ENCODE results near the gene SLC47A2.
"Not testable (repeated sequence)": the region's sequence is repeated elsewhere in the genome, so short reads cannot be mapped to it uniquely, and the experiment has no call there.

SLC47A2 gene

DNA sequence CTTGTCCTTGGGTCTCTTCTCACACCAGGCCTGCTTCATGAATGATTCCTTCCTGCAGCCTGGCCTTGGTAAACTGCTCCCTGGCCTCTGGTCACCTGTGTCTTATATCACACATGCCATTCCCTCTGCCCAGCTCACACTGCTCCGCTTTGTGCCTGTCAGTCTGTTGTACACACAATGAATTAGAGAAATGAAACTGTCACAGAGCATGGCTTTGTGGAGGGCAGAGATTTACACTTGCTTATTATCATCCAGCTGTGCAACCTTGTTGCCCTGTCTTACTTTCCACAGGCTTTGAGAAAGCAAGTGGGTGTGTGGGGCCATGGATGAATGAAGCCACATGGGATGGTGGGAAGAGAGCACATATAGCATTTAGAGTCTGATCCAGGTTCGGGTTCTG, 45.5 kb downstream of the SLC47A2 start:
- TF ChIP-seq, protein P1, sequence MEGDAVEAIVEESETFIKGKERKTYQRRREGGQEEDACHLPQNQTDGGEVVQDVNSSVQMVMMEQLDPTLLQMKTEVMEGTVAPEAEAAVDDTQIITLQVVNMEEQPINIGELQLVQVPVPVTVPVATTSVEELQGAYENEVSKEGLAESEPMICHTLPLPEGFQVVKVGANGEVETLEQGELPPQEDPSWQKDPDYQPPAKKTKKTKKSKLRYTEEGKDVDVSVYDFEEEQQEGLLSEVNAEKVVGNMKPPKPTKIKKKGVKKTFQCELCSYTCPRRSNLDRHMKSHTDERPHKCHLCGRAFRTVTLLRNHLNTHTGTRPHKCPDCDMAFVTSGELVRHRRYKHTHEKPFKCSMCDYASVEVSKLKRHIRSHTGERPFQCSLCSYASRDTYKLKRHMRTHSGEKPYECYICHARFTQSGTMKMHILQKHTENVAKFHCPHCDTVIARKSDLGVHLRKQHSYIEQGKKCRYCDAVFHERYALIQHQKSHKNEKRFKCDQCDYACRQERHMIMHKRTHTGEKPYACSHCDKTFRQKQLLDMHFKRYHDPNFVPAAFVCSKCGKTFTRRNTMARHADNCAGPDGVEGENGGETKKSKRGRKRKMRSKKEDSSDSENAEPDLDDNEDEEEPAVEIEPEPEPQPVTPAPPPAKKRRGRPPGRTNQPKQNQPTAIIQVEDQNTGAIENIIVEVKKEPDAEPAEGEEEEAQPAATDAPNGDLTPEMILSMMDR (IDR thresholded peaks at IDR 0.05; ENCODE audit: low read depth, low read length, missing control alignments), result no peak
- DNase-seq (ENCODE audit: extremely low read depth, low read depth), result no peak
- no peak overlapping the region for H3K4me3 ChIP-seq (replicated peaks; ENCODE audit: low read depth, low read length)

DNA sequence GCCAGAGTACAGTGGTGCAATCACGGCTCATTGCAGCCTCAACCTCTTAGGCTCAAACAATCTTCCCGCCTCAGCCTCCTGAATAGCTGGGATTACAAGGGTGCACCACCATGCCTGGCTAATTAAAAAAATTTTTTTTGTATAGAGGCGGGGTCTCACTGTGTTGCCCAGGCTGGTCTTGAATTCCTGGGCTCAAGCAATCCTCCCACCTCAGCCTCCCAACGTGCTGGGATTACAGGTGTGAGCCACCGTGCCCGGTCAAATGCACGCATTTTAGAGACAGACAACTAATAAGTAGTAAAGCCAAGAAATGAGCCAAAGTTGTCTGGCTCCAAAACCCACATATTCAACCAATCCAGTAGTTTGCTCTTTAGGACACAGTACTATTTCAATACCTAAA, 46.7 kb downstream of the SLC47A2 start:
- H3K4me3 ChIP-seq (replicated peaks; ENCODE audit: low read depth, low read length); DNase-seq (ENCODE audit: extremely low read depth, low read depth): not testable (repeated sequence)

DNA sequence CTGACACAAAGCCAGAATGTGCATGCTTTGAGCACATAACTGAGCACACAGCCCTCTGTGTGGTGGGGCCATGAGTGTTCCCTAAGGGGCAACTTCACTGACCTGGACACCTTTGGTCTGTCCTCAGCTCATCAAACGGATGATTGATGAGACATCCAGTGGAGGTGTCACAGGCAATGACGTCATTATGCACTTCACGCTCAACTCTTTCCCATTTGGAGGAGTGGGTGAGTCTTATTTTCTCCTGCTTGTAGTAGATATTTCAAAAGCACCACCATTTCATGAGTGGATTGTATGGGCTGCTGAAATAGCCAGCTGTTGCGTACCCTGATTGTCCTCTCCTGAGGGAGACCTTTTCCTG, 51.6 kb downstream of the SLC47A2 start:
- TF ChIP-seq, protein P1 (IDR thresholded peaks at IDR 0.05; ENCODE audit: low read depth, low read length, missing control alignments), result no peak
- H3K4me3 ChIP-seq (replicated peaks; ENCODE audit: low read depth, low read length), result no peak overlapping the region
- DNase-seq (ENCODE audit: extremely low read depth, low read depth), result no peak

DNA sequence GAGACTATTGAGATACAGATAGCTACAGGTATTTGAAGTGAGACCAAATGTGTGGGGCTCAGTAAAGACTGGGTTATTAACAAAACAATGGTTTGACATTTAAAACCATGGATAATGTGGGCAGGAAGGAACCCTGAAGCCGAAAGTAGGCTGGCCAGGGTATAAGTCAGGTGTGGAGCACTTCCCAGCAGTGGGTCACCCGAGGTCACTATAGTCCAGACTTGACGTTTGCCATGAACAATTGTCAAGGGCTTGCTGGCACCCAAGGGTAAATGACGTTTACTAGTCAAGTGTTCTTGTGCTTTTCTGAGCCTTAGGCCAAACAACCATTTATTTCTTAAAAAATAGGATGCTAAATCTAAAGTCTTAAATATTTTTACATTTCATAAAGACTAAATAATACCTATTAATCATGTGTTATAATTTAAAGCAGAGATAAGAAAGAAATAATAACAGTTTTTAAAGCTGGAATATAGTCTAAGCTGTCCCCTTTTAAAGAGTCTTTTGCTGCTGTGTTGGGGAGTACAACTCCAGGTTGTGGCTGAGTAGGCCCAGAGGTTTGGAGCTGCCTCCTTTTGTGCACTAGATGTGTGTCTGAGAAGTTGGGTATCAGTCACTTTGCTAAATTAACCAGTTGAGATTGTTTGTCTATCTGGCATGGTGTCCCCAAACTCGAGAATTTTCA, 52.1 kb downstream of the SLC47A2 start:
- H3K4me3 ChIP-seq (replicated peaks; ENCODE audit: low read depth, low read length), result no peak overlapping the region
- TF ChIP-seq, protein P1 (IDR thresholded peaks at IDR 0.05; ENCODE audit: low read depth, low read length, missing control alignments), result no peak
- no peak for DNase-seq (ENCODE audit: extremely low read depth, low read depth)

DNA sequence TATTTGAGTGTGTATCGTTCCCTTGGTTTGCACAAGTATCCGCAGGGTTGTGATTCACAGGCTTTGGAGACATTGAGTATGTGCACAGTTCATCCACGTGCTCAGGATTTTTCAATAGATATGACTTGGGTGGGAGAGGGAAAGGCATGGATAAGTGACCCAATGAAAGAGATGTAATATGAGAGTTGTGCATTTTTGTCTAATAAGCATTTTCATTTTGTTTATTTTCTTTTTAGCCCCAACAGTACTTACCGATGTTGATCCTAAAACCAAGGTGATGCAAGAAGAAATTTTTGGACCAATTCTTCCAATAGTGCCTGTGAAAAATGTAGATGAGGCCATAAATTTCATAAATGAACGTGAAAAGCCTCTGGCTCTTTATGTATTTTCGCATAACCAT, 53.3 kb downstream of the SLC47A2 start:
- TF ChIP-seq, protein P1 (IDR thresholded peaks at IDR 0.05; ENCODE audit: low read depth, low read length, missing control alignments), result no peak
- H3K4me3 ChIP-seq (replicated peaks; ENCODE audit: low read depth, low read length), result no peak overlapping the region
- no peak for DNase-seq (ENCODE audit: extremely low read depth, low read depth)

DNA sequence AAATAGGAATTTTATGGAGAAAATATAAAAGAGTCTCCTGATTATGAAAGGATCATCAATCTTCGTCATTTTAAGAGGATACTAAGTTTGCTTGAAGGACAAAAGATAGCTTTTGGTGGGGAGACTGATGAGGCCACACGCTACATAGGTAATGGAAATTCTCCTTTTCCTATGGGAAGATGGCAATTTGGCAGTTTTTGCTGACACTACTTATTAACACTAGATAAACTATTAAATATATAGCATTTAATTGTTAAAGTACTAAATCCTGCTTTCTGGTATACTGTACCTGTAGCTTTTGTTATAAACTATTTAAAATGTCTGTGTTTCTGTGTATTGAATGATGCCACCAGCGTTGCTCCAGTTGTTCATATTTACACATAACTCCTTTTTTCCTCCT, 55.3 kb downstream of the SLC47A2 start:
- TF ChIP-seq, protein P1 (IDR thresholded peaks at IDR 0.05; ENCODE audit: low read depth, low read length, missing control alignments), result no peak
- DNase-seq (ENCODE audit: extremely low read depth, low read depth), result no peak
- no peak overlapping the region for H3K4me3 ChIP-seq (replicated peaks; ENCODE audit: low read depth, low read length)

DNA sequence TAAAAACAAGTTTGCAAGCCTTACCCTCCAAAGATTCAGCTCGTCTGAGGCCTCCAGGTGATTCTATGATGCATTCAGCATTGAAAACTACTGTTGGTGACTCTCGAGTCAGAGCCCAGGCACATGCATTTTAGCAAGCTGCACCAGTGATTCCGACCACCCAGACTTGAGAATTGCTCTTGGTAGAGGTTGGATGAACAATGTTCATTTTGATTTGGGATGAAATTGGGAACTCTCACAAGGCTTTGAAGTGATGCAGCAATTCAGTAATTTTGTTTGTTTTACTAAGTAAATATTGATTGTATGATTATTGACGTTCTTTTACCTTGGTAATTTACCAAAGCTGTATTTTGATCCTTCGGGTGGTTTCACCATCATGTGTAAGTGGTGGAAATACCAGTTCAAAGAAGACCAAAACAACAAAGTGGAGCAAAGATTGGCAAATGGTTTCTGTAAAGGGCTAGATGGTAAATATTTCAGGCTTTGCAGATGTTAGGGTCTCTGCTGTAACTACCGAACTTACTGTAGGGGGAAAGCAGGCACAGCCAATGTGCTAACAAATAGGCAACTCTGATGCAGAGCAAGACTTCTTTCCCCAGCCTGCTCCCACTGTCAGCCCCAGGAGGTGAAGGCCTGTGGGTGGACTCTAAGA, 56.0 kb downstream of the SLC47A2 start:
- TF ChIP-seq, protein P1 (IDR thresholded peaks at IDR 0.05; ENCODE audit: low read depth, low read length, missing control alignments), result no peak
- no peak for DNase-seq (ENCODE audit: extremely low read depth, low read depth)
- no peak overlapping the region for H3K4me3 ChIP-seq (replicated peaks; ENCODE audit: low read depth, low read length)
